HG03108 (cell line): ENCODE results near the gene CYP19A1.

Source experiments
- ATAC-seq: cut with Tn5 transposase; IDR thresholded peaks from one replicate; pipeline ENCODE4 v1.9.1; 2021; ENCODE audit warnings: moderate library complexity; ENCODE audit not compliant: unreplicated experiment

The CYP19A1 gene

DNA sequence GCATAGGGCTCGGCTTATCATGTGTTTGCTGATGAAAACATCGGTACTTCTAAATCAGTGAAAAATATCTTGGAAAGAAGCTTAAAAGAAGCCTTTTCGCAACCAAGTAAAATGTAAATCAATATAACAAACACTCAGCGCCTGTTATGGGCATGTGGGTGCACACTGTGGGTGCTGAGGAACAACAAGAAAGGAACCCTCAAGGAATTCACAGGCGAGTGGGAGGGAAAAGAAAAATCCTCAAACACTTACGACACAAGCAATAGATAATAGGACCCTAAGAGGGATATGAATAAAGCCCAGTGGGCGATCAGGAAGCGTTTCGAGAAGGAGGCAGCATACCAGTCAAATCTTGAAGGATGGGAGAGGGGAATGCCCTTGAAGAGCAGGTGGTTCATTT, 25.0 kb upstream of the CYP19A1 start:
- no peak for ATAC-seq

DNA sequence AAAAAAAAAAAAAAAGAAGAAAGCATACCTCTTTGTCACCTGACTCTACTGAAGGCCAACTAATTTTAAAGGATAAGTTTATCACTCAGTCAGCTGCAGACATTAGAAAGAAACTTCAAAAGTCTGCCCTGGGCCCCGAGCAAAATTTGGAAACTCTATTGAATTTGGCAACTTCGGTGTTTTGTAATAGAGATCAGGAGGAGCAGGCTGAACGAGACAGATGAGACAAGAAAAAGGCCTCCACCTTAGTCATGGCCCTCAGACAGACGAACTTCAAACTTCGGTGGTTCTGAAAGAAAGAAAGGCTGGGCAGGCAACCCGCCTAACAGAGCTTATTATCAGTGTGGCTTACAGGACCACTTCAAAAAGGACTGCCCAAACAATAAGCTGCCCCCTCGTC, 21.6 kb upstream of the CYP19A1 start:
- no peak for ATAC-seq

DNA sequence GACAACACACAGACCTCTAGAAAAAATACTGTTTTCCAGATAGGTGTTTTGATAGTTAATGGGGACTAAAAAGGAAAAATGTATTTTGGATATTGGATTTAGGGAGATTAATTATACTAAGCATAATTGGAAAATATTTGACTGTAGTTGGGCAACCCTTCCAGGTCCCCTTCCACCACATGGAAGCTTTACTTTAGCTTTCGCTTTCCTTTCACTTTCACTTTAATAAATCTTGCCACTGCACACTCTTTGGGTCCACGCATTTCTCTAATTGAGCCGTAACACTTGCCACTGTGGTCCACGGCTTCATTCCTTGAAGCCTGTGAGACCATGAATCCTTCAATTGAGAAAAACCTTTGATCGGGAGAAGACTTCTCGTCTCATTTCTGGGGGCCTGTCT, 18.6 kb upstream of the CYP19A1 start:
- no peak for ATAC-seq

DNA sequence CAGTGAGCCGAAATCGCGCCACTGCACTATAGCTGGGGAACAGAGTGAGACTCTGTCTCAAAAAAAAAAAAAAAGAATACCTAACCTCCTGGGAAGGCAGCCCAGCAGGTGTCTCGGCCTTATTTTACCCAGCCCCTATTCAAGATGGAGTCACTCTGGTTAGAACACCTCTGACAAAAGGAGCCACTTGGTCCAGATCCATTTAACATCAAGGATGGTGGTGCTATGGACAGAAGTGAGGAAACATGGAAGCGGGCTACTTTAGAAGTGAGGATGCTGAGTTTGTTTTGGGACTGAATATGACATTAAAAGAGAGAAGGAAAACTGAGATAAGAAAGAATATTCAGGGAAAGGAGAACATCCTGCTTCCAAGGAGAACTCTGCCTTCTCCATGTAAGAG, 17.8 kb upstream of the CYP19A1 start:
- ATAC-seq = no peak

DNA sequence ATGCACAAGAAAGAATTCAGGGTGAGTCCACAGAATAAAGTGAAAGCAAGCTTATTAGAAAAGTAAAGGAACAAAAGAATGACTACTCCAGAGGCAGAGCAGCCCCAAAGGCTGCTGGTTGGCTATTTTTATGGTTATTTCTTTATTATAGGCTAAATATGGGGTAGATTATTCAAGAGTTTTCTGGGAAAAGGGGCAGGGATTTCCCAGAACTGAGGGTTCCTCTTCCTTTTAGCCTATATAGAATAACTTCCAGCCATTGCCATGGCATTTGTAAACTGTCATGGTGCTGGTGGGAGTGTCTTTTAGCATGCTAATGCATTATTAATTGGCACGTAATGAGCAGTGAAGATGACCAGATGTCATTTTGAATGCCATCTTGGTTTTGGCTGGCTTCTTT, 16.7 kb upstream of the CYP19A1 start:
- no peak for ATAC-seq

DNA sequence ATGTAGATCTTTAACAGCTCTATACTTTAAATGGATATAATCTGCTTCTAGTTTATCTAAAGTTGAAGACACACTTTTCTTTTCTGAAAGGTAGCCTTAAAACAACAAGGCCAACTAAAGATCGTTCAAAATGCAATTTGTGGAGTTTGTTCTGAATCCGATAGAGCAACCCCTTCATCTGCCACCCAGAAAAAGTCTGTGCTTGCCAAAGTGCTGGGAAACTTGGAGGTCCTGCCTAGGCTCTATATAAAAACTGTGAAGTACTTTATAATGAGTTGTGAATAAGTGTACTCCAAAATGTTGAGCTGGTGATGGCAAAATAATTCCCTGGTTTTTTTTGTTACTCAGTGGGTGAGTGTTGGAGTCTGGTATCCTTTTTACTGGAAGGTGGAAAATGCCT, 15.6 kb upstream of the CYP19A1 start:
- ATAC-seq = no peak

DNA sequence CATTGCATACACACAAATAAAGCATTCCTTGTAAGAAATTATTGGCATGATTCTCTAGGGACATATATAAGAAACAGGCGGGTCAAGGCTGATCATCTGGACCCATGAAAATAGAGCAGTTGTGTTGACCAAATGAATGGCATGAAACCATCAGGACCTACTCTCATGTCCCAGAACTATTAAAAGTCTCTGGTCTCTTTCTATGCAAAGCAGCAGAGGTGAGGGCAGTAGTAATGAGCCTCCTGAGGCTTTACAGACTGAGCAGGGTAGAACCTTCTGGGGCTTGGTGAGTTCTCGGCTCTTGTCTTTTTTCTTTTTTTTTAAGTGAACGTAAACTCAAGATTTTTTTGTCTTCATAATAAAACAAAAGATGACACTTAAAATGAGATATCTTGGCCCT, 12.3 kb upstream of the CYP19A1 start:
- no peak for ATAC-seq

DNA sequence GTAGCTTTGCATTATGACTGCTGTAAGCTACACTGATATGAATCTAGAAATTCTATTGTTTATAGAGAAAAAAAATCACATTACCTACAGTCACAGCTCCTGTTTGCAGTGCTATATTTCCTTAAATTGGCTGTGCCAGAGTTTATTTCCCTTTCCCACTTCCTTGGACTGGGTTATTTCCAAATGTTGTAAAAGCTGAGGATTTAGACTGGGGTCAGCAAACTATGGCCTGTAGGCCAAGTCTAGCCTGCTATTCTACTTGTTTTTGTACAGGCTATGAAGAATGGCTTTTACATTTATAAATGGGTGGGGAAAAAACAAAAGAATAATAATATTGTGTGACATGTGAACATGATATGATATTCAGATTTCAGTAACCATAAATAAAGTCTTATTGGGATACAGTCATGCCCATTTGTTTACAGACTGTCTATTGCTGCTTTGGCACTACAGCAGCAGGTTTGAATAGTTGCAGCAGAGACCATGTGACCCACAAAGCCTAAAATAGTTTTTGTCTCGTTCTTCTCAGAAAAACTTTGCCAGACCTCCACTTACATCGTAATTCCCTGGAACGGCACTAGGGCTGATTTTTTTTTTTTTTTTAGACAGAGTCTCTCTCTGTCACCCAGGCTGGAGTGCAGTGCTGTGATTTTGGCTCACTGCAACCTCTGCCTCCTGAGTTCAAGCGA, 10.9 kb upstream of the CYP19A1 start:
- no peak for ATAC-seq

DNA sequence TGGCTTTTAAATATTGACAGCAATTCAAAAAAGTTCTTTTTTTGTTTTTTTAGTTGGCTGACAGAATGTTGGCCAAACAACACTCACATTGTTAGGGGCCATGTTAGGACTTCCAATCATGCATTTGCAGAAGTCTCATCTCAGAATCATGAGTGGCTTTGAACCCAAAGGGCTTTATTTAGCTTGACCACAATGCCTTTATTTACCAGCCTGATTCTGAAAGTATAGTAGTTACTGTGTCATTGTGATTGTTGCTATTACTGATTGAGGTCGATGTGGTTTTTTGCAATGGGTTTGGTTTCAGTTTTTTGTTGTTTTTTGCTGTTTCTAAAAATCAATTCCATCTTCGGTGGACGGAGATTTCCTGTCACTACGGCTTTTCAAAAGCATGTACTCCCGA, 10.3 kb upstream of the CYP19A1 start:
- ATAC-seq = peak; percentile 91

DNA sequence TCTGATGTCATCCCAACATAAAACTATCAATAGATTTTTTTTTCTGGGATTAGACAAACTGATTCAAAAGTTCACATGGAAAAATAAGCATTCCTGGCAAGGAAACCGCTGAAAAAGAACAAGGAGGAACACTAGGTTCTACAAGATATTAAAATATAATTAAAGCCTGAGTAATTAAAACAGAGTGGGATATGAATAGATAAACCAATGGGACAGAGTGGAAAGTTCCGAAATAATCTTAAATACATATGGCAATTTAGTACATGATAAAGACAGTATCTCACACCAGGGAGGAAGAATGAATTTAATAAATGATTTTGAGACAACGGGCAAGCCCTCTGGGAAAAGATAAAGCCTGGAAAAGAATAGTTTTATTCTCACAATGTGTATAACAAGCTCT, 7.7 kb upstream of the CYP19A1 start:
- ATAC-seq = no peak

DNA sequence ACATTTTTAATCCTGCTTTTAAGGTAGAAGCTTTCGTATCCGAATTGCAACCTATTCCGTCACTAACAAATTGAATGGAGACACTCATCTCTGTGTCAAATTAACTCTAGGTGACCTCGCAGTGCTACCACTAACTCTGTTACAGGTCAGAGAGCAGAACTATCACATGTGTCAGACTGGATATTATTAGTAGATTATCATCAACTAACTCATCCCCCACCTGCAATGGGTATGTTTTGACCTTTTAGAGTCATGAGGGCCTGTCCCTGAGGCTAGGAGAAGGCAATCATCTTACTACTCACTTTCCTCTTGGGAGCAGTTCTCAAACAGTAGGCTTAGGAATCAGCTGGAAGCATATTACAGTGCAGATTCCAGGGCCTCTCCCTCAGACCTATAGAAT, 5.1 kb upstream of the CYP19A1 start:
- no peak for ATAC-seq

DNA sequence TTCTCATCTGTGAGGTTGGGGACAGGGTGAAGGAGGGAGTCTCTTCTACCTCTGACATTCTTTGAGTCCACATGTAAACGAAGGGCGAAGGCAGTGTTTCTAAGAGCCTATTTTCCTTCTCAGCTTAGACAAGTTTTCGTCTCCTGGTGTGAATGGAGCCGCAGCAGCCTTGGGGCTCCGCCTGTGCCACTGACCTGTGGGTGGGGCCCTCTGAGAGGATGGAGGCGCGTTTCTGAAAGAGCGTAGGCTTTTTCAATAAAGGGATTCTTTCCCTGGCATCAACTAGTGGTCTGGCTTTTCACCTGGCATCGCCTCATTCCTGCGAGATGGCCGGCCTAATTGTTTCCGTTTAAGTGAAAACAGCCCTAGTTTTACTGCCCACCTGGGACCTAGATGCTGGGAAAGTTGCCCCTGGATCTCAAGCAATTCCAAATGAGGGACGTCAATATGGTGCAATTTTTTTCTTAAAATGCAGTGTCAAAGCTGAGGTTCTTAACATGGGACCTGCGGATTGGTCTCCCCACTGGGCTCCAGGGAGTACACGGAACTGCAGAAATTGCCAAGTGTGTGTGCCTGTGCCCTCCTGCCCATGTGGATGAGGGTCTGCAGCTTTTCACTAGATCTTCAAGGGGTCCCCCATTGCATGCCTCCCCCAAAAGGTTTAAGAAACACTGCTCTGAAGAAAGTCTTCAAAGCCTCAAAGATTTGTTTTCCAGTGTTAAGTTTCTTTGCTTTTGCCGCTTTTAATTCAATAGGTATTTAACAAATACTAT, 4.0 kb upstream of the CYP19A1 start:
- ATAC-seq = no peak

DNA sequence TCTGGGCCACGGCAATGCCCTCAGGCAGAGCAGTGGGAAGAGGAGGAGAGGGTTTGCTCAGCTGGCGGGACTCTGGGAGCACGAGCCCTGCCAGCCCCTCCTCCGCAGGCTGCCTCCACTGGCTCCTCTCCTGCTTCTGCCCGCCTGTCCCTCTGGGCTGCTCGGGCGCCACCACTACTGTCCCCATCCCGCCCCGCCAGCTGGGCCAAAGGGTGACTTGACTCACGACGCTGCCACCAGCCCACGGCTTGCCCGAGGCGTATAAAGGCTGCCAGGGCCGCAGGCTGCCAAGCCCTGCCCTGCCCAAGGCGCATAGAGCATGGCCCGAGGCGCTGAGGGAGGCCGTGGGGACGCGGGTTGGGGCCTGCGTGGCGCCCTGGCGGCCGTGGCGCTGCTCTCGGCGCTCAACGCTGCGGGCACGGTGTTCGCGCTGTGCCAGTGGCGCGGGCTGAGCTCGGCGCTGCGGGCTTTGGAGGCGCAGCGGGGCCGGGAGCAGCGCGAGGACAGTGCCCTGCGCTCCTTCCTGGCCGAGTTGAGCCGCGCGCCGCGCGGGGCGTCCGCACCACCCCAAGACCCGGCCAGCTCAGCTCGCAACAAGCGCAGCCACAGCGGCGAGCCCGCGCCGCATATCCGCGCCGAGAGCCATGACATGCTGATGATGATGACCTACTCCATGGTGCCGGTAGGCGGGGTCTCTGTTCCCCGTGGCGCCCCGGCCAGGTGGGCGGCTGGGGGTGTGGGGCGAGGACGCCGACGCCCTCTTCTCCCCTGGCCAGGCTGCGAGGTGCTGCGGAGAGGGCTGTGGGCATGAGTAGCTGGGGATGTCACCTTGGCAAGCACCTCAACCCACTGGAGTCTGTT, 3.2 kb upstream of the CYP19A1 start, which contains the start of gene GLDN:
GLDN (plus strand) TSS at position 290 of the 861 bp plus-strand sequence; CDS start at position 320, 30 bp downstream.
- no peak for ATAC-seq

DNA sequence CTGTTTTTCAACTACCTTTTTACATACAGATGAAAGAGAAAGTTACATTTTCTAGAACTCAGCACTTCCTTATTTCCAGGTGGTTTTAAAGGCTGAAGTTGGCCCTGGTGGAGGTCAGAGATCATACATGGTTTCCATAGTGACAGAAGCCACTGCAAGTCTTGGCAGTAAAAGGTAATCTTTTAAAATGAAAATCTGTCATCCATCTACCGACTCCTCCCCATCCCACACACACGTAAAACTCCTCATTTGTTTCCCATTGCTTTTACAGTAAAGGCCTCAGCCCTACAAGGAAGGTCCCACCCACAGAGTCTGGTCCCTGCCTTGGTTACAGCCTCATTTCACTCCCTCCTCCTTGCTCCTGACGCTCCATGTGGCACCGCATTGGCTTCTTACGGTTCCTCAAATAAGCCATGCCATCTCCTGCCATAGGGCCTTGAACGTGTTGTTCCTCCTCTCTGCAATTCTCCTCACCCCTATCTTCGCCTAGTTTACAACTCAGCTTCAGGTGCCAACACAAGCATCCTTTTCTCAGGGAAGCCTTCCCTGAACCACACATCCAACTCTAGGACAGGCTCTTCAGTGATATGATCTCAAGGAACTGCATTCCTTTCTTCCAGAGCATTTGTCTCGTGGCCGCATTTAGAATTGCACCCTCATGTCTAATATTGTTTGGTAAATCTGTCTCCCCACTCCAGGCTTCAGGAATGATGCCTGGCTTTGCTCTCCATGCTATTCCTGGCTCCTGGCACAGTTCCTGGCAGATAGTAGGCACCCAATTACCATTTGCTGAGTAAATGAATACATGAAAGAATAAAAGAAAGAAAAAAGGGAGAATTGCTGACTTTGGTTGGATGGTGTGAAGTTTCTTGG, 2.6 kb downstream of the CYP19A1 start:
- peak; percentile 81 for ATAC-seq

DNA sequence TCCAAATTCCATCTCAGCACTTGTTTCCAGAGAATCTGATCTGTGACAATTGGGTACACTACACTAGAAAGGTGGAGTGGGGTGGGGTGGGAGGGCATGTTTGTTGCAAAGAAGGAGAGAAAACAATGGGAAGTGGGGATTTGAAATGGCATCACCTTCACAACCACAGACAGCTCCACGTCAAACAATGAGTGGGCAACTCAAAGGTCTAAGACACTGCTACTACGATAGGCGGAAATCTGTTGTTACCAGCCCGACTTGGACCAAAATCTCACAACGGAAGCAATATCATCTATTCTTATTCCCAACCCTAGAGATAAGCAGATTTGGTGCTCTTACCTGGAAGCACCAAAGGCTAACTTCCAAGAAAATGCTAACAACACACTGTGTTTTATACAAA, 3.3 kb downstream of the CYP19A1 start:
- no peak for ATAC-seq

DNA sequence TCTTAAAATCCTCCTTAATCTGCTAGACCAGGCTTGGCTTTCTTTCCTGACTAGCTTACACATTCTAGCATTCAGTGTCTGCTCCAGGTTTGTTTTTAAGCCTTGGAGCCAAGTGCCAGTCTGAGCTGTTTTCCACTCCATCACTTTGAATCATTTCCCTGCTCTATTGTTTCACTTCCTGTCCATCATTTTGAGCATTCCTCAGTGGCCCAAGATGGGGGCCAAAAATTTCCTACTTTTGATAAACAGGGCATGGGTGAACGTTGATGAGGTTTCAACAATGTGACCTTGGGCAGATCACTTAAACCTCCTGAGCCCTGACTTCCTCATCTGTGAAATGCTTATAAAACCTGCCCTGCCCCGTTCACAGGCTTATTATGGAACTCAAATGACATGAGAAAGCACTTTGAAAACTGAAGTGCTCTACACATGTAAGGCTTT, 4.4 kb downstream of the CYP19A1 start:
- ATAC-seq = no peak

DNA sequence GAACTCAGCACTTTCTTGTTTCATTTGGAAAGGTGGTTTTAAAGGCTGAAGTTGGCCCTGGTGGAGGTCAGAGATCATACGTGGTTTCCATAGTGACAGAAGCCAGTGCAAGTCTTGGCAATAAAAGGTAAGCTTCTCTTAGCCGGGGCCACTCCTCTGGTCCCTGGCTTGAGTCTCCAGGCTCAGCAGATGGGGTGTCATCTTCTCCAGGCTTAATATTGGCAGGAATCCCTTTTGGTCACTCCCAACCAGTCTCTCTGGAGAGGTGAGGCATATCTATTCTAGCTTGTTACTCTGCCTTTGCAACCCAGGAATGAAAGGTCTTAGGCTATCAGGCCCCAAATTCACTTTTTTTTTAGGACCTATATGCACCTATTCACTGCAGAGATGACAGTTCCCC, 4.8 kb downstream of the CYP19A1 start:
- no peak for ATAC-seq

DNA sequence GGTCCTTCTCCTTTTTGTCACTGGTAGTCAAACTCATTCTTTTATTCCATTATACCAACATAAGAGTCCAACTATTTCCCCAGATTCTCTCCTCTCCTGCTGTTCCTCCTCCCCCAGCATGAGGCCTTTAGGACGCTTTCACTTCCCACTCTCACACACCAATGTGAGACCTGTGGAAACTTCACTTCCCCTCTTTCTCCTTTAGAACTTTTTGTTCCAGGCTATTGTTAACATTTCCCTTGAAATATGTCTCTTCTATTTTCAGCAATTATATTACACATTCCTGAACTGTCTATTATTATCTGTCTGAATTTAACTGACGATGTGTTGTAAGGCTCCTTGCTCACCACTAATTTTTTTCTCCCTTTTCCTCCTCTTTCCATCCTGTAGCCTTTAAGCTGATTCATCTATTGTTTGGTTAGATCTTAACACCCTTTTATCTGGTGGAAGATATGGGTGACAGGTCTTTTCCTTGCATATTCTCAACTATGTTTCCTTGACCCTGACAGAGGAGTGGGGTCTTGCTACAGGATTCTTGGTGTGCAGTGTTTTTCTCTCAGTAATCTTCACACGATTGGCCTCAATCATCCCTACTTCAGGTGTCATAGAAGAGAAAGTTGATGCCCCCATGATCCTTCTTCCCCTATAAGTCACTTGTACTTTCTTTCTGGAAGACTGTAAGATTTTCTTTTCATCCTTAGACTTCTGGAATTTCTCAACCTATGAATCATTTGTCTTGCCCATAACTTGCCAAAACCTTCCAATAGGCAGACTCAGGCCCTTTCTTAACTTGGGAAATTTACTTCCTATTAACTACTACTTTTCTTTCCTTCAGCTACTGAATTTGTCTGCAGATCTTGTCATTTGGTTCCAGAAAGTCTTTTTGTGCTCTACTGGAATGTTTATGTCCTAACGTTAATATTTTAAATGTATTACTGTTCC, 5.9 kb downstream of the CYP19A1 start:
- no peak for ATAC-seq

DNA sequence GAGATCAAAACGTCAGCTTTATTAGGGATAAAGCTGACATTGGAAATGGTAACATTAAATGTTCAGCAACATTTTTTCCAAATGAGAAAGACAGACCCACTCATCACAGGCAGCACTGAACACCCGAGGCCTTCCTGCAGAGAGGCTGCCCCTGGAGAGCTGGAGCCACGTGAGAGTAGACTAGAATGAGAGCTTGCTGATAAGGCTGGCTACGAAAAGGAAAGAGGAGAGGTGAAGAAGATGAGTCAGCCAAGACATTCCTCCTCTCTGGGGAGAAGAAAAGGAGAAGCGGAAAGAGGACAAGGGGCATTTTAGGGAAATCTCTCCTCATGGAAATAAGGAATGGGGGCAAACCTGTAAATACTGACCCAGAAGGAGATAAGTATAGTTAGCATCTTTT, 7.3 kb downstream of the CYP19A1 start:
- no peak for ATAC-seq

DNA sequence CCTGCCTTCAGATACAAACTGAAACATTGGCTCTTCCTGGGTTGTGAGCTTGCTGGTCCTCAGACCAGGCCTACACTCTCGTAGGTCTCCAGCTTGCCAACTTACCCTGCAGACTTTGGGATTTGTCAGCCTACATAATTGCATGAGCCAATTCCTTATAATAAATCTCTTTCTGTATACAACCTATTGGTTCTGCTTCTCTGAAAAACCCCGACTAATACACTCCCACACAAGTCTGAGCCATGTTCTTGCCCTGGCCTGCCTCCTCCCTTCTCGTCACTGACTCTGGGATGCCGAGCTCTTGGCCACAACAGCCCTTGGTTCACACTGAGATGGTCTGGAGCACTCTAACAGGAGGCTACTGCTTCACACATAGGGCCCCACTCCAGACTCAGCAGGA, 9.5 kb downstream of the CYP19A1 start:
- ATAC-seq = no peak
